Lung microvascular endothelial cell (primary cell): ENCODE data around the gene CCDC102A. TPM values are rescaled to one million over a fixed set of nuclear protein-coding genes. Genes with fewer than 3 reads are reported as not detected.

Experiments used
- DNase-seq, 2 donors: peaks; one replicate each; pipeline versions ENCODE4 v3.0.0 to v3.0.0-alpha.2; 2010; ENCODE audit warnings: low read depth in 2 of 2
- total RNA-seq: library from RNA; depleted of rRNA; stranded (reverse); fragments of >200 nt; gene quantifications from 2 replicates; pipeline ENCODE4 v1.2.1, GENCODE V29; 2014

Gene CCDC102A
- total RNA-seq, 1 donor from 2014 or later: 10.7 TPM

GRCh38 chr16:57479205-57479975 lies 57.0 kb downstream of the CCDC102A start:
- DNase-seq: peak; percentile 28 to 40

GRCh38 chr16:57478396-57479204 lies 57.8 kb downstream of the CCDC102A start:
- DNase-seq: peak in 1 of 2 donors; percentile 20

GRCh38 chr16:57477531-57478202 lies 58.7 kb downstream of the CCDC102A start:
- no peak for DNase-seq

GRCh38 chr16:57476546-57477410 lies 59.6 kb downstream of the CCDC102A start:
- no peak for DNase-seq

GRCh38 chr16:57475711-57476339 lies 60.5 kb downstream of the CCDC102A start:
- DNase-seq: peak; percentile 72 to 75

- DNase-seq: no peak
Observed at GRCh38 chr16:57474671-57475661, 61.4 kb downstream of the CCDC102A start.

- DNase-seq: no peak
Observed at GRCh38 chr16:57473906-57474305, 62.5 kb downstream of the CCDC102A start.

GRCh38 chr16:57473176-57473840 lies 63.1 kb downstream of the CCDC102A start:
- DNase-seq: no peak

- DNase-seq: no peak
Observed at GRCh38 chr16:57472665-57473060, 63.7 kb downstream of the CCDC102A start.

GRCh38 chr16:57471852-57472664 lies 64.3 kb downstream of the CCDC102A start:
- no peak for DNase-seq

GRCh38 chr16:57471209-57471608 lies 65.2 kb downstream of the CCDC102A start:
- DNase-seq: no peak

- DNase-seq: peak; percentile 32 to 57
Observed at GRCh38 chr16:57470711-57471110, 65.7 kb downstream of the CCDC102A start.

GRCh38 chr16:57469917-57470470 lies 66.4 kb downstream of the CCDC102A start:
- DNase-seq: no peak

- DNase-seq: no peak
Observed at GRCh38 chr16:57469046-57469445, 67.3 kb downstream of the CCDC102A start.

GRCh38 chr16:57468346-57468745 lies 68.0 kb downstream of the CCDC102A start:
- no peak for DNase-seq

- no peak for DNase-seq
Observed at GRCh38 chr16:57464523-57464922, 71.8 kb downstream of the CCDC102A start.

- DNase-seq: peak; percentile 16 to 25
Observed at GRCh38 chr16:57462978-57463362, 73.4 kb downstream of the CCDC102A start.
